Suppressor macrophage (primary cell): ENCODE data around the gene MAPK4.

Experiments used
- DNase-seq, 4 experiments: peaks; one replicate each; pipeline ENCODE4 v3.0.0-alpha.2; 2020 to 2022

MAPK4 gene

GRCh38 chr18:50654658-50655550, 95.0 kb downstream of the MAPK4 start:
- DNase-seq, result no peak

GRCh38 chr18:50656396-50656795, 96.5 kb downstream of the MAPK4 start:
- no peak for DNase-seq

- peak in 2 of 4 experiments; percentile 8 to 18 for DNase-seq
These were observed 97.1 kb downstream of the MAPK4 start for GRCh38 chr18:50656841-50657470.

GRCh38 chr18:50658601-50659000, 98.7 kb downstream of the MAPK4 start:
- DNase-seq, result no peak

- peak in 2 of 4 experiments; percentile 3 to 24 for DNase-seq
These were observed 99.5 kb downstream of the MAPK4 start for GRCh38 chr18:50659091-50660003.

- no peak for DNase-seq
These were observed 101.1 kb downstream of the MAPK4 start for GRCh38 chr18:50661013-50661412.

- DNase-seq, result peak; percentile 34 to 72 (median 49)
These were observed 102.3 kb downstream of the MAPK4 start for GRCh38 chr18:50662177-50662576.

GRCh38 chr18:50662775-50663383, 103.0 kb downstream of the MAPK4 start:
- DNase-seq, result no peak

GRCh38 chr18:50663626-50664441, 103.9 kb downstream of the MAPK4 start:
- no peak for DNase-seq

- DNase-seq, result no peak
These were observed 105.1 kb downstream of the MAPK4 start for GRCh38 chr18:50665015-50665414.

- DNase-seq, result no peak
These were observed 105.6 kb downstream of the MAPK4 start for GRCh38 chr18:50665519-50665918.

GRCh38 chr18:50666536-50666935, 106.6 kb downstream of the MAPK4 start:
- DNase-seq, result no peak

- DNase-seq, result no peak
These were observed 111.5 kb downstream of the MAPK4 start for GRCh38 chr18:50671376-50671775.

- DNase-seq, result no peak
These were observed 114.6 kb downstream of the MAPK4 start for GRCh38 chr18:50674307-50674980.

- no peak for DNase-seq
These were observed 115.2 kb downstream of the MAPK4 start for GRCh38 chr18:50675043-50675442.

GRCh38 chr18:50678651-50679050, 118.8 kb downstream of the MAPK4 start:
- no peak for DNase-seq

GRCh38 chr18:50679056-50679455, 119.2 kb downstream of the MAPK4 start:
- DNase-seq, result no peak

GRCh38 chr18:50679656-50680055, 119.8 kb downstream of the MAPK4 start:
- no peak for DNase-seq

- DNase-seq, result no peak
These were observed 121.1 kb downstream of the MAPK4 start for GRCh38 chr18:50680966-50681365.

GRCh38 chr18:50682852-50683251, 123.0 kb downstream of the MAPK4 start:
- no peak for DNase-seq

- no peak for DNase-seq
These were observed 126.5 kb downstream of the MAPK4 start for GRCh38 chr18:50686409-50686808.
